Aorta (tissue), 5 donors: Measurements from ENCODE around the gene FIGN. TPM values are rescaled to one million over a fixed set of nuclear protein-coding genes. Genes with fewer than 3 reads are reported as not detected.

Experiments used
- ATAC-seq: fragments of 200-7000 bp; cut with Tn5 transposase; one replicate; pipeline ENCODE4 v1.9.1; 2022; ENCODE audit warnings: moderate library complexity; ENCODE audit not compliant: low FRiP score
- DNase-seq, 2 donors: peaks; one replicate each; pipeline ENCODE4 v3.0.0-alpha.2; 2020
- H3K27ac ChIP-seq, 2 donors: one replicate each; pipeline ENCODE4 v1.5.1; 2013; ENCODE audit warnings: low read length in 2 of 2, mild to moderate bottlenecking in 2 of 2, moderate library complexity in 2 of 2, control low read depth in 1 of 2, inconsistent platforms in 1 of 2, low read depth in 1 of 2
- H3K27me3 ChIP-seq, 2 donors: one replicate each; pipeline ENCODE4 v1.6.1; 2013; ENCODE audit warnings: control low read depth in 1 of 2, low read length in 1 of 2, mild to moderate bottlenecking in 1 of 2, moderate library complexity in 1 of 2; ENCODE audit not compliant: insufficient read depth in 2 of 2, control insufficient read depth in 1 of 2
- H3K36me3 ChIP-seq, 2 donors: one replicate each; pipeline ENCODE4 v1.6.1; 2013; ENCODE audit warnings: control low read depth in 1 of 2, low read length in 1 of 2, mild to moderate bottlenecking in 1 of 2; ENCODE audit not compliant: insufficient read depth in 2 of 2, control insufficient read depth in 1 of 2
- H3K4me1 ChIP-seq, 2 donors: one replicate each; pipeline ENCODE4 v1.6.1; 2013; ENCODE audit warnings: low read length in 2 of 2, control low read depth in 1 of 2, mild to moderate bottlenecking in 1 of 2, moderate library complexity in 1 of 2; ENCODE audit not compliant: insufficient read depth in 2 of 2, control insufficient read depth in 1 of 2
- H3K4me3 ChIP-seq, 2 donors: one replicate each; pipeline ENCODE4 v1.5.1; 2013; ENCODE audit warnings: low read length in 2 of 2, control low read depth in 1 of 2, mild to moderate bottlenecking in 1 of 2
- H3K9me3 ChIP-seq: one replicate; pipeline ENCODE4 v1.6.1; 2013; ENCODE audit warnings: mild to moderate bottlenecking, low read length; ENCODE audit not compliant: control insufficient read depth
- WGBS, 2 donors: extraction: QIAGEN DNeasy Blood & Tissue Kit; methylation state at CpG; one replicate each; pipeline ENCODE4 v1.1.7; 2013; 5-methylcytosine and 5-hydroxymethylcytosine counted together
- intact Hi-C, 2 donors: fragments of 100-400 bp; cut with DNase I; formaldehyde crosslinking; loops; one replicate each; pipeline versions ENCODE4 v1.14.2 to v1.15.0; 2022
- polyA plus RNA-seq, 2 donors: library from polyadenylated mRNA; stranded (reverse); fragments of 200-250 nt; gene quantifications; one replicate each; pipeline ENCODE4 v1.2.3, GENCODE V29; 2013
- total RNA-seq, 2 donors: library from RNA; stranded (reverse); fragmentation: NEBNext Ultra II Directional; extraction: Animal tissue kit (Norgen Biotek cat#: 25700); gene quantifications; one replicate each; pipeline ENCODE4 v1.2.1, GENCODE V29; 2021
- donor health status: healthy with polysubstance abuse.
- donor health status: Bipolar disorder and iron deficiency.
- donor health status: DM: no; HTN: no; CAD: no.
- donor health status: DM: no; HTN: no; CAD: no.
- donor health status: DM: yes; HTN: yes; CAD: no.

The FIGN gene
- total and polyA plus RNA-seq, 4 donors, result 1.6 to 27.8 (median 8.3) TPM

GRCh38 chr2:163617517-163617916, 118.3 kb downstream of the FIGN start:
- H3K4me1 ChIP-seq, result peaks cover 1 to 2% of the 10 kb centered on the region in 2 donors
- no peaks in the 10 kb centered on the region for H3K9me3 ChIP-seq
- no peaks in the 10 kb centered on the region for H3K36me3 ChIP-seq
- WGBS, 2 donors, result 80% methylated on average over 2 of the region's 2 CpGs
- ATAC-seq (no peak), DNase-seq (no peak)
- H3K27me3 ChIP-seq, result no peaks in the 10 kb centered on the region
- H3K4me3 ChIP-seq, result no peak overlapping the region
- no peak overlapping the region for H3K27ac ChIP-seq
- intact Hi-C loops, result no loop called here

- intact Hi-C loops, result no loop called here
- 92 to 95% methylated on average over 3 of the region's 3 CpGs for WGBS, 2 donors
- H3K4me3 ChIP-seq, result no peak overlapping the region
- H3K9me3 ChIP-seq, result no peaks in the 10 kb centered on the region
- no peaks in the 10 kb centered on the region for H3K27me3 ChIP-seq
- H3K27ac ChIP-seq, result no peak overlapping the region
- ATAC-seq (no peak), DNase-seq (no peak)
- H3K36me3 ChIP-seq, result peaks cover 4% of the 10 kb centered on the region in 2 donors
- no peaks in the 10 kb centered on the region for H3K4me1 ChIP-seq
Observed at GRCh38 chr2:163613266-163613731, 122.5 kb downstream of the FIGN start.

- DNase-seq (no peak), ATAC-seq (no peak)
- Histone ChIP-seq H3K9me3 (no peaks in the 10 kb centered on the region), H3K36me3 (peaks cover 4% of the 10 kb centered on the region in 2 donors), H3K4me1 (peaks cover 0 to 4% of the 10 kb centered on the region in 2 donors), H3K27me3 (no peaks in the 10 kb centered on the region), H3K4me3 (no peak overlapping the region), H3K27ac (no peak overlapping the region)
- WGBS, 2 donors, result 79 to 84% methylated on average over 9 of the region's 9 CpGs
- intact Hi-C loops, result no loop called here
Observed at GRCh38 chr2:163612332-163612731, 123.5 kb downstream of the FIGN start.

GRCh38 chr2:163611557-163611906, 124.3 kb downstream of the FIGN start:
- DNase-seq (no peak), ATAC-seq (no peak)
- peaks cover 4% of the 10 kb centered on the region in 2 donors for H3K36me3 ChIP-seq
- H3K4me3 ChIP-seq, result no peak overlapping the region
- no peaks in the 10 kb centered on the region for H3K27me3 ChIP-seq
- 92 to 93% methylated on average over 8 of the region's 8 CpGs for WGBS, 2 donors
- H3K4me1 ChIP-seq, result peaks cover 0 to 4% of the 10 kb centered on the region in 2 donors
- intact Hi-C loops, result no loop called here
- H3K27ac ChIP-seq, result no peak overlapping the region
- H3K9me3 ChIP-seq, result no peaks in the 10 kb centered on the region

- WGBS, 2 donors, result 90 to 93% methylated on average over 13 of the region's 13 CpGs
- H3K27ac ChIP-seq, result no peak overlapping the region
- H3K4me1 ChIP-seq, result peaks cover 0 to 4% of the 10 kb centered on the region in 2 donors
- no peaks in the 10 kb centered on the region for H3K27me3 ChIP-seq
- DNase-seq (no peak), ATAC-seq (no peak)
- H3K9me3 ChIP-seq, result no peaks in the 10 kb centered on the region
- H3K4me3 ChIP-seq, result no peak overlapping the region
- intact Hi-C loops, result no loop called here
- H3K36me3 ChIP-seq, result peaks cover 4% of the 10 kb centered on the region in 2 donors
Observed at GRCh38 chr2:163610817-163611556, 124.8 kb downstream of the FIGN start.

GRCh38 chr2:163607630-163608029, 128.2 kb downstream of the FIGN start:
- ATAC-seq, result no peak
- Histone ChIP-seq H3K9me3 (no peaks in the 10 kb centered on the region), H3K27me3 (no peaks in the 10 kb centered on the region), H3K4me1 (peaks cover 0 to 4% of the 10 kb centered on the region in 2 donors), H3K27ac (no peak overlapping the region), H3K36me3 (peaks cover 4% of the 10 kb centered on the region in 2 donors), H3K4me3 (no peak overlapping the region)
- DNase-seq, result no peak
- intact Hi-C loops, result no loop called here

GRCh38 chr2:163606878-163607277, 128.9 kb downstream of the FIGN start:
- peaks cover 4% of the 10 kb centered on the region in 2 donors for H3K36me3 ChIP-seq

GRCh38 chr2:163605779-163606178, 130.0 kb downstream of the FIGN start:
- DNase-seq (no peak), ATAC-seq (no peak)
- Histone ChIP-seq H3K4me3 (no peak overlapping the region), H3K36me3 (peaks cover 3 to 4% of the 10 kb centered on the region in 2 donors), H3K27ac (no peak overlapping the region), H3K9me3 (no peaks in the 10 kb centered on the region), H3K27me3 (no peaks in the 10 kb centered on the region), H3K4me1 (peaks cover 0 to 4% of the 10 kb centered on the region in 2 donors)
- intact Hi-C loops, result no loop called here
- 60 to 85% methylated on average over 2 of the region's 2 CpGs for WGBS, 2 donors

More at GRCh38 chr2:163606878-163607277, 128.9 kb downstream of the FIGN start:
- DNase-seq (no peak), ATAC-seq (no peak)
- 62 to 84% methylated on average over 3 of the region's 3 CpGs for WGBS, 2 donors
- Histone ChIP-seq H3K27me3 (no peaks in the 10 kb centered on the region), H3K9me3 (no peaks in the 10 kb centered on the region), H3K27ac (no peak overlapping the region), H3K4me3 (no peak overlapping the region), H3K4me1 (peaks cover 0 to 4% of the 10 kb centered on the region in 2 donors)
- intact Hi-C loops, result no loop called here

GRCh38 chr2:163604941-163605555, 130.8 kb downstream of the FIGN start:
- Histone ChIP-seq H3K36me3 (peaks cover 2% of the 10 kb centered on the region in 2 donors), H3K9me3 (no peaks in the 10 kb centered on the region), H3K4me3 (no peak overlapping the region), H3K4me1 (peaks cover 0 to 4% of the 10 kb centered on the region in 2 donors), H3K27me3 (no peaks in the 10 kb centered on the region), H3K27ac (no peak overlapping the region)
- intact Hi-C loops, result no loop called here
- 85 to 86% methylated on average over 4 of the region's 4 CpGs for WGBS, 2 donors
- ATAC-seq, result no peak
- no peak for DNase-seq
